ENCODE data around the gene GPR82.

GPR82 gene

GRCh38 chrX:41732260-41732659 is 8.3 kb downstream of the GPR82 start:
- DNase-seq (ENCODE audit: low spot score) = no peak
- Histone ChIP-seq H3K79me1 (ENCODE audit: low read depth, low read length) (no peaks in the 10 kb centered on the region), H3K9me3 (replicated peaks in 1 of 2; ENCODE audit: control insufficient read depth in 2 of 2, insufficient read depth in 1 of 2, low read depth in 1 of 2, low read length in 2 of 2) (no peaks in the 10 kb centered on the region), H2BK15ac (ENCODE audit: low read length) (no peak overlapping the region), H4K91ac (ENCODE audit: low read depth, low read length, poor library complexity) (no peak overlapping the region), H2BK12ac (ENCODE audit: low read length) (no peak overlapping the region), H3K36me3 (replicated peaks in 1 of 2; ENCODE audit: control insufficient read depth in 2 of 2, insufficient read depth in 2 of 2, low read length in 2 of 2) (no peaks in the 10 kb centered on the region), H4K8ac (ENCODE audit: low read depth, low read length) (no peak overlapping the region), H2AK5ac (ENCODE audit: low read depth, low read length) (no peak overlapping the region), H2BK5ac (ENCODE audit: low read length) (no peak overlapping the region), H2BK120ac (ENCODE audit: low read depth, low read length) (no peak overlapping the region), H3K9ac (ENCODE audit: low read depth, low read length, poor library complexity) (no peak overlapping the region), H3K27ac (replicated peaks; ENCODE audit: low read length) (no peak overlapping the region), H3K27me3 (ENCODE audit: control insufficient read depth in 3 of 3, insufficient read depth in 3 of 3, low read depth in 1 of 3, low read length in 3 of 3) (no peaks in the 10 kb centered on the region), H3K4me3 (ENCODE audit: low read length in 2 of 2) (no peak overlapping the region), H3K18ac (ENCODE audit: low read length) (no peak overlapping the region), H2AFZ (ENCODE audit: low read length) (no peak overlapping the region), H3K14ac (ENCODE audit: low read length) (no peak overlapping the region), H3K4ac (ENCODE audit: low read length) (no peak overlapping the region), H3K23ac (ENCODE audit: low read depth, low read length, poor library complexity) (no peak overlapping the region), H3K4me2 (ENCODE audit: insufficient read depth, low read length, poor library complexity, severe bottlenecking) (no peak overlapping the region), H3K4me1 (ENCODE audit: control insufficient read depth in 2 of 2, insufficient read depth in 1 of 2, low read depth in 1 of 2, low read length in 2 of 2) (no peaks in the 10 kb centered on the region)
- WGBS, 2 donors (ENCODE audit: extremely low coverage in 2 of 2, insufficient read length in 2 of 2, insufficient replicate concordance in 1 of 2) = no CpG with 5 or more reads among the region's 2 CpGs

GRCh38 chrX:41733939-41734338 is 10.0 kb downstream of the GPR82 start:
- no peak for DNase-seq (ENCODE audit: low spot score)
- H2BK5ac ChIP-seq (ENCODE audit: low read length) = no peak overlapping the region
- no peak overlapping the region for H3K23ac ChIP-seq (ENCODE audit: low read depth, low read length, poor library complexity)
- no peak overlapping the region for H2BK15ac ChIP-seq (ENCODE audit: low read length)
- H3K27me3 ChIP-seq (ENCODE audit: control insufficient read depth in 3 of 3, insufficient read depth in 3 of 3, low read depth in 1 of 3, low read length in 3 of 3) = no peaks in the 10 kb centered on the region
- H2AFZ ChIP-seq (ENCODE audit: low read length) = no peak overlapping the region
- WGBS, 2 donors (ENCODE audit: extremely low coverage in 2 of 2, insufficient read length in 2 of 2, insufficient replicate concordance in 1 of 2) = no CpG with 5 or more reads among the region's 1 CpG
- H4K8ac ChIP-seq (ENCODE audit: low read depth, low read length) = no peak overlapping the region
- no peaks in the 10 kb centered on the region for H3K36me3 ChIP-seq (replicated peaks in 1 of 2; ENCODE audit: control insufficient read depth in 2 of 2, insufficient read depth in 2 of 2, low read length in 2 of 2)
- no peak overlapping the region for H3K4me2 ChIP-seq (ENCODE audit: insufficient read depth, low read length, poor library complexity, severe bottlenecking)
- no peak overlapping the region for H3K27ac ChIP-seq (replicated peaks; ENCODE audit: low read length)
- no peaks in the 10 kb centered on the region for H3K4me1 ChIP-seq (ENCODE audit: control insufficient read depth in 2 of 2, insufficient read depth in 1 of 2, low read depth in 1 of 2, low read length in 2 of 2)
- no peak overlapping the region for H3K4me3 ChIP-seq (ENCODE audit: low read length in 2 of 2)
- no peaks in the 10 kb centered on the region for H3K9me3 ChIP-seq (replicated peaks in 1 of 2; ENCODE audit: control insufficient read depth in 2 of 2, insufficient read depth in 1 of 2, low read depth in 1 of 2, low read length in 2 of 2)
- H3K14ac ChIP-seq (ENCODE audit: low read length) = no peak overlapping the region
- no peak overlapping the region for H3K9ac ChIP-seq (ENCODE audit: low read depth, low read length, poor library complexity)
- H2BK120ac ChIP-seq (ENCODE audit: low read depth, low read length) = no peak overlapping the region
- no peak overlapping the region for H2BK12ac ChIP-seq (ENCODE audit: low read length)
- no peak overlapping the region for H4K91ac ChIP-seq (ENCODE audit: low read depth, low read length, poor library complexity)
- no peak overlapping the region for H2AK5ac ChIP-seq (ENCODE audit: low read depth, low read length)
- H3K18ac ChIP-seq (ENCODE audit: low read length) = no peak overlapping the region
- H3K4ac ChIP-seq (ENCODE audit: low read length) = no peak overlapping the region
- H3K79me1 ChIP-seq (ENCODE audit: low read depth, low read length) = no peaks in the 10 kb centered on the region

GRCh38 chrX:41734530-41734929 is 10.5 kb downstream of the GPR82 start:
- no peak overlapping the region for H2BK15ac ChIP-seq (ENCODE audit: low read length)
- H3K27me3 ChIP-seq (ENCODE audit: control insufficient read depth in 3 of 3, insufficient read depth in 3 of 3, low read depth in 1 of 3, low read length in 3 of 3) = no peaks in the 10 kb centered on the region
- no peak overlapping the region for H4K91ac ChIP-seq (ENCODE audit: low read depth, low read length, poor library complexity)
- no peak overlapping the region for H2AK5ac ChIP-seq (ENCODE audit: low read depth, low read length)
- H3K9me3 ChIP-seq (replicated peaks in 1 of 2; ENCODE audit: control insufficient read depth in 2 of 2, insufficient read depth in 1 of 2, low read depth in 1 of 2, low read length in 2 of 2) = no peaks in the 10 kb centered on the region
- H3K23ac ChIP-seq (ENCODE audit: low read depth, low read length, poor library complexity) = no peak overlapping the region
- no peak for DNase-seq (ENCODE audit: low spot score)
- H3K79me1 ChIP-seq (ENCODE audit: low read depth, low read length) = no peaks in the 10 kb centered on the region
- H3K4me1 ChIP-seq (ENCODE audit: control insufficient read depth in 2 of 2, insufficient read depth in 1 of 2, low read depth in 1 of 2, low read length in 2 of 2) = no peaks in the 10 kb centered on the region
- no peaks in the 10 kb centered on the region for H3K36me3 ChIP-seq (replicated peaks in 1 of 2; ENCODE audit: control insufficient read depth in 2 of 2, insufficient read depth in 2 of 2, low read length in 2 of 2)
- H4K8ac ChIP-seq (ENCODE audit: low read depth, low read length) = no peak overlapping the region
- no peak overlapping the region for H3K18ac ChIP-seq (ENCODE audit: low read length)
- H2BK12ac ChIP-seq (ENCODE audit: low read length) = no peak overlapping the region
- no peak overlapping the region for H3K14ac ChIP-seq (ENCODE audit: low read length)
- no peak overlapping the region for H3K4me2 ChIP-seq (ENCODE audit: insufficient read depth, low read length, poor library complexity, severe bottlenecking)
- H3K9ac ChIP-seq (ENCODE audit: low read depth, low read length, poor library complexity) = no peak overlapping the region
- no peak overlapping the region for H2BK120ac ChIP-seq (ENCODE audit: low read depth, low read length)
- H3K27ac ChIP-seq (replicated peaks; ENCODE audit: low read length) = no peak overlapping the region
- H2BK5ac ChIP-seq (ENCODE audit: low read length) = no peak overlapping the region
- WGBS, 2 donors (ENCODE audit: extremely low coverage in 2 of 2, insufficient read length in 2 of 2, insufficient replicate concordance in 1 of 2) = no CpG with 5 or more reads among the region's 1 CpG
- H3K4me3 ChIP-seq (ENCODE audit: low read length in 2 of 2) = no peak overlapping the region
- H3K4ac ChIP-seq (ENCODE audit: low read length) = no peak overlapping the region
- H2AFZ ChIP-seq (ENCODE audit: low read length) = no peak overlapping the region

GRCh38 chrX:41737065-41737464 is 13.1 kb downstream of the GPR82 start:
- no CpG with 5 or more reads among the region's 7 CpGs for WGBS, 2 donors (ENCODE audit: extremely low coverage in 2 of 2, insufficient read length in 2 of 2, insufficient replicate concordance in 1 of 2)
- H2BK12ac ChIP-seq (ENCODE audit: low read length) = no peak overlapping the region
- DNase-seq (ENCODE audit: low spot score) = no peak

More at GRCh38 chrX:41737065-41737464, 13.1 kb downstream of the GPR82 start:
- no peaks in the 10 kb centered on the region for H3K4me1 ChIP-seq (ENCODE audit: control insufficient read depth in 2 of 2, insufficient read depth in 1 of 2, low read depth in 1 of 2, low read length in 2 of 2)
- H2AFZ ChIP-seq (ENCODE audit: low read length) = no peak overlapping the region
- no peaks in the 10 kb centered on the region for H3K36me3 ChIP-seq (replicated peaks in 1 of 2; ENCODE audit: control insufficient read depth in 2 of 2, insufficient read depth in 2 of 2, low read length in 2 of 2)
- no peaks in the 10 kb centered on the region for H3K27me3 ChIP-seq (ENCODE audit: control insufficient read depth in 3 of 3, insufficient read depth in 3 of 3, low read depth in 1 of 3, low read length in 3 of 3)
- H3K27ac ChIP-seq (replicated peaks; ENCODE audit: low read length) = no peak overlapping the region
- no peak overlapping the region for H2AK5ac ChIP-seq (ENCODE audit: low read depth, low read length)
- no peak overlapping the region for H2BK15ac ChIP-seq (ENCODE audit: low read length)
- H3K14ac ChIP-seq (ENCODE audit: low read length) = no peak overlapping the region
- no peak overlapping the region for H4K8ac ChIP-seq (ENCODE audit: low read depth, low read length)
- no peak overlapping the region for H3K9ac ChIP-seq (ENCODE audit: low read depth, low read length, poor library complexity)
- no peak overlapping the region for H2BK120ac ChIP-seq (ENCODE audit: low read depth, low read length)
- H3K23ac ChIP-seq (ENCODE audit: low read depth, low read length, poor library complexity) = no peak overlapping the region
- H3K18ac ChIP-seq (ENCODE audit: low read length) = no peak overlapping the region
- no peak overlapping the region for H3K4ac ChIP-seq (ENCODE audit: low read length)
- no peaks in the 10 kb centered on the region for H3K9me3 ChIP-seq (replicated peaks in 1 of 2; ENCODE audit: control insufficient read depth in 2 of 2, insufficient read depth in 1 of 2, low read depth in 1 of 2, low read length in 2 of 2)
- no peaks in the 10 kb centered on the region for H3K79me1 ChIP-seq (ENCODE audit: low read depth, low read length)
- no peak overlapping the region for H3K4me3 ChIP-seq (ENCODE audit: low read length in 2 of 2)
- no peak overlapping the region for H3K4me2 ChIP-seq (ENCODE audit: insufficient read depth, low read length, poor library complexity, severe bottlenecking)
- no peak overlapping the region for H4K91ac ChIP-seq (ENCODE audit: low read depth, low read length, poor library complexity)
- no peak overlapping the region for H2BK5ac ChIP-seq (ENCODE audit: low read length)

Data from neuronal stem cell (in vitro differentiated cells).